Mesothelial cell of epicardium (in vitro differentiated cells): ENCODE measurements around the gene SLC7A5. TPM values are rescaled to one million over a fixed set of nuclear protein-coding genes. Genes with fewer than 3 reads are reported as not detected.
"Not testable (repeated sequence)": the region's sequence is repeated elsewhere in the genome, so short reads cannot be mapped to it uniquely, and the experiment has no call there.

ENCODE experiments used
- DNase-seq, 2 experiments: peaks; one replicate each; pipeline ENCODE4 v3.0.0; 2021; ENCODE audit warnings: low spot score in 2 of 2; ENCODE audit not compliant: unreplicated experiment in 2 of 2
- H3K27ac Mint-ChIP-seq: 2 replicates; pipeline ENCODE4 v1.8.0; 2021; ENCODE audit warnings: mixed read lengths
- H3K27me3 Mint-ChIP-seq: 2 replicates; pipeline ENCODE4 v1.8.0; 2021; ENCODE audit warnings: low read depth, mixed read lengths
- H3K36me3 Mint-ChIP-seq: 2 replicates; pipeline ENCODE4 v1.8.0; 2021; ENCODE audit warnings: mixed read lengths
- H3K4me1 Mint-ChIP-seq: 2 replicates; pipeline ENCODE4 v1.8.0; 2021; ENCODE audit warnings: mixed read lengths
- H3K4me3 Mint-ChIP-seq: 2 replicates; pipeline ENCODE4 v1.8.0; 2021; ENCODE audit warnings: mild to moderate bottlenecking, moderate library complexity, mixed read lengths
- H3K9me3 Mint-ChIP-seq: 2 replicates; pipeline ENCODE4 v1.8.0; 2021; ENCODE audit warnings: mixed read lengths
- CTCF ChIP-seq: fragments of 200-600 bp; sonication (generic); IDR thresholded peaks from one replicate; pipeline ENCODE4 v1.5.0; 2021; ENCODE audit warnings: antibody characterized with exemption; ENCODE audit not compliant: unreplicated experiment
- total RNA-seq: library from RNA; stranded (reverse); gene quantifications from 3 replicates; pipeline ENCODE4 v1.2.1, GENCODE V29; 2021

Gene SLC7A5
- total RNA-seq, 1 donor from 2014 or later, result 70.0 TPM

GRCh38 chr16:87874639-87875427 is 5.5 kb upstream of the SLC7A5 start:
- no peak for TF ChIP-seq CTCF
- Mint-ChIP-seq H3K27me3 (peaks cover 7% of the 10 kb centered on the region), H3K9me3 (no peaks in the 10 kb centered on the region), H3K4me1 (peaks cover 38% of the 10 kb centered on the region), H3K27ac (no peak overlapping the region), H3K4me3 (no peak overlapping the region), H3K36me3 (no peaks in the 10 kb centered on the region)
- DNase-seq, result no peak

GRCh38 chr16:87870418-87871291 is 1.3 kb upstream of the SLC7A5 start:
- peak in 1 of 2 experiments; percentile 69 for DNase-seq
- H3K27ac Mint-ChIP-seq, result peak overlapping the region; percentile 95
- not testable (repeated sequence) for H3K36me3 Mint-ChIP-seq, H3K9me3 Mint-ChIP-seq
- peak overlapping the region; percentile 50 for H3K4me3 Mint-ChIP-seq
- H3K27me3 Mint-ChIP-seq, result peaks cover 28% of the 10 kb centered on the region
- peaks cover 60% of the 10 kb centered on the region for H3K4me1 Mint-ChIP-seq

- Mint-ChIP-seq H3K27me3 (peaks cover 24% of the 10 kb centered on the region), H3K4me1 (peaks cover 60% of the 10 kb centered on the region), H3K27ac (peak overlapping the region; percentile 95), H3K4me3 (peak overlapping the region; percentile 50)
- not testable (repeated sequence) for DNase-seq, H3K9me3 Mint-ChIP-seq, H3K36me3 Mint-ChIP-seq
Measured at GRCh38 chr16:87869879-87870417, 641 bp upstream of the SLC7A5 start.

GRCh38 chr16:87868254-87869029 is 865 bp downstream of the SLC7A5 start:
- not testable (repeated sequence) for H3K36me3 Mint-ChIP-seq, DNase-seq, H3K9me3 Mint-ChIP-seq
- Mint-ChIP-seq H3K27ac (peak overlapping the region; percentile 87), H3K4me1 (peaks cover 60% of the 10 kb centered on the region), H3K4me3 (peak overlapping the region; percentile 77), H3K27me3 (peaks cover 21% of the 10 kb centered on the region)

- peak overlapping the region; percentile 39 for H3K27ac Mint-ChIP-seq
- H3K4me1 Mint-ChIP-seq, result peaks cover 52% of the 10 kb centered on the region
- peak overlapping the region; percentile 34 for H3K4me3 Mint-ChIP-seq
- peaks cover 21% of the 10 kb centered on the region for H3K27me3 Mint-ChIP-seq
- H3K9me3 Mint-ChIP-seq, DNase-seq, H3K36me3 Mint-ChIP-seq: not testable (repeated sequence)
Measured at GRCh38 chr16:87865902-87866555, 3.3 kb downstream of the SLC7A5 start.

GRCh38 chr16:87864331-87864989 is 4.8 kb downstream of the SLC7A5 start:
- peaks cover 3% of the 10 kb centered on the region for H3K36me3 Mint-ChIP-seq
- H3K27ac Mint-ChIP-seq, result peak overlapping the region; percentile 12
- peaks cover 21% of the 10 kb centered on the region for H3K27me3 Mint-ChIP-seq
- no peaks in the 10 kb centered on the region for H3K9me3 Mint-ChIP-seq
- no peak overlapping the region for H3K4me3 Mint-ChIP-seq
- no peak for DNase-seq
- TF ChIP-seq CTCF, result no peak
- peaks cover 52% of the 10 kb centered on the region for H3K4me1 Mint-ChIP-seq

- not testable (repeated sequence) for H3K36me3 Mint-ChIP-seq, H3K4me3 Mint-ChIP-seq, H3K9me3 Mint-ChIP-seq, DNase-seq
- Mint-ChIP-seq H3K27me3 (peaks cover 14% of the 10 kb centered on the region), H3K4me1 (peaks cover 49% of the 10 kb centered on the region), H3K27ac (peak overlapping the region; percentile 47)
Measured at GRCh38 chr16:87863327-87863635, 6.0 kb downstream of the SLC7A5 start.

GRCh38 chr16:87862597-87863326 is 6.5 kb downstream of the SLC7A5 start:
- not testable (repeated sequence) for H3K4me3 Mint-ChIP-seq

GRCh38 chr16:87861300-87862099 is 7.8 kb downstream of the SLC7A5 start:
- not testable (repeated sequence) for H3K36me3 Mint-ChIP-seq

More at GRCh38 chr16:87862597-87863326, 6.5 kb downstream of the SLC7A5 start:
- Mint-ChIP-seq H3K4me1 (peaks cover 46% of the 10 kb centered on the region), H3K27me3 (peaks cover 11% of the 10 kb centered on the region), H3K27ac (peak overlapping the region; percentile 16)
- H3K36me3 Mint-ChIP-seq, H3K9me3 Mint-ChIP-seq, DNase-seq: not testable (repeated sequence)

More at GRCh38 chr16:87861300-87862099, 7.8 kb downstream of the SLC7A5 start:
- H3K4me1 Mint-ChIP-seq, result peaks cover 41% of the 10 kb centered on the region
- not testable (repeated sequence) for H3K27ac Mint-ChIP-seq, DNase-seq, H3K27me3 Mint-ChIP-seq, H3K9me3 Mint-ChIP-seq, H3K4me3 Mint-ChIP-seq
